Measurements from ENCODE around the gene EIF4E. TPM values are rescaled to one million over a fixed set of nuclear protein-coding genes. Genes with fewer than 3 reads are reported as not detected.

Gene EIF4E, protein sequence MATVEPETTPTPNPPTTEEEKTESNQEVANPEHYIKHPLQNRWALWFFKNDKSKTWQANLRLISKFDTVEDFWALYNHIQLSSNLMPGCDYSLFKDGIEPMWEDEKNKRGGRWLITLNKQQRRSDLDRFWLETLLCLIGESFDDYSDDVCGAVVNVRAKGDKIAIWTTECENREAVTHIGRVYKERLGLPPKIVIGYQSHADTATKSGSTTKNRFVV
- 10 to 100 TPM; 16.7 to 56.1 TPM for polyA plus RNA-seq

DNA sequence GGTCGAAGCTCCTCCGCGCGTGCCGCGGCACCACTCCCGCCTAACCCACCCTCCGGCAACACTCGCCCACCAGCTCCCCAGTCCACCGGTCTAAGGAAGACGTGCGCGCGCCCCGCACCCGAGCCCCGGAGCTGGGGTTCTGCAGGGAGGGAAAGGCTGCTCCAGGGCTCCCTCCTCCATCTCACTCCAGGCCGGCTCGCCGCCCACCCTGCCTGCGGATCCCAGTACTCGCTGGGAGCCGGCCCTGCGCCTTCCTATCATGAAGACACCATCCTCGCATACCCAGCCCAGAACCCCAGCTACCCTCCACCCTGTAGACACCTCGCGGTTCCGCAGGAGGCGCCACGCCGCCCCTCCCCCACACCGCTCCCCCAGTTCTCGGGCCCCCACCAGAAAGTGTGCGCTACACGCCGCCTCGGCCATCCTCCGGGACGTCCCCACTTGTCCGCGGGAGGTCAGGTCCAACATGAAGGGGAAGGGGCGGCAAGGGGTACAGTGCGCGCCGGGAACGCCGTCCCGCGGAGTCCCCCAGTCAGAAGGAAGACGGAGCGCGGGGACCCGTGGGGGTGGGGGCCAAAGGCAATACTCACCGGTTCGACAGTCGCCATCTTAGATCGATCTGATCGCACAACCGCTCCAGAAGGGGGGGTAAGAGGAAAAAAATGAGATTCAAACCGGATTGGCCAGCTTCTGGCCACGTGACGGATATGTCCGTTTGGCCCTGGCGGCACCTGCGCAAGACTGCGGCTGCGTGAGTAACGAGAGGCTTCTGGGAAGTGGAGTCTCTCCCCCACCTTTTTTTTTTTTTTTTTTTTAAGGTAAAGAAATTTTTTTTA lies at the start of gene EIF4E:
EIF4E (minus strand) TSS at position 629 of the 836 bp plus-strand sequence; CDS start at position 608, 21 bp downstream.
- peak within 1 kb of the TSS; percentile 99 to 100 for H3K27ac ChIP-seq (ENCODE audit: low read depth in 2 of 2, low read length in 1 of 2)
- no peaks in the 10 kb centered on the region for H3K36me3 ChIP-seq (ENCODE audit: control insufficient read depth in 2 of 2, insufficient read depth in 2 of 2, low read length in 1 of 2)
- peak within 1 kb of the TSS; percentile 95 to 98 for H3K4me3 ChIP-seq (ENCODE audit: low read depth in 1 of 2, low read length in 2 of 2)
- WGBS, 2 donors, result 0% methylated on average over 68 of the region's 68 CpGs
- no peaks in the 10 kb centered on the region for H3K9me3 ChIP-seq (ENCODE audit: control insufficient read depth in 2 of 2, insufficient read depth in 1 of 2, low read depth in 1 of 2, low read length in 1 of 2)
- no peaks in the 10 kb centered on the region for H3K27me3 ChIP-seq (ENCODE audit: control insufficient read depth in 1 of 2, insufficient read depth in 2 of 2, low read length in 2 of 2)
- no peaks in the 10 kb centered on the region for H3K4me1 ChIP-seq (ENCODE audit: control insufficient read depth in 2 of 2, insufficient read depth in 2 of 2, low read length in 1 of 2)

DNA sequence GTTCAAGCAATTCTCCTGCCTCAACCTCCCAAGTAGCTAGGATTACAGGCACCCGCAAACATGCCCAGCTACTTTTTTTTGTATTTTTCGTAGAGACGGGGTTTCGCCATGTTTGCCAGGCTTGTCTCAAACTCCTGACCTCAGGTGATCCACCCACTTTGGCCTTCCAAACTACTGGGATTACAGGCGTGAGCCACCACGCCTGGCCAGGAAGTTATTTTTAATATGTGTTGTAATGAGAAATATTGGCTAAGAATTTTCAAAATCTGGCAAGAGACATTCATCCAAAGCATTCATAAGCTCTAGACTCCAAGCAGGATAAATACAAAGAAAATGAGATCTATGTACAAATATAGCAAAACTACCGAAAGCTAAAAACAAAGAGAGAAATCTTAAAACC lies 48.6 kb upstream of the EIF4E start:
- Histone ChIP-seq H3K9me3 (ENCODE audit: control insufficient read depth in 2 of 2, insufficient read depth in 1 of 2, low read depth in 1 of 2, low read length in 1 of 2) (no peaks in the 10 kb centered on the region), H3K4me3 (ENCODE audit: low read depth in 1 of 2, low read length in 2 of 2) (no peak overlapping the region), H3K4me1 (ENCODE audit: control insufficient read depth in 2 of 2, insufficient read depth in 2 of 2, low read length in 1 of 2) (no peaks in the 10 kb centered on the region), H3K27me3 (ENCODE audit: control insufficient read depth in 1 of 2, insufficient read depth in 2 of 2, low read length in 2 of 2) (no peaks in the 10 kb centered on the region), H3K36me3 (ENCODE audit: control insufficient read depth in 2 of 2, insufficient read depth in 2 of 2, low read length in 1 of 2) (no peaks in the 10 kb centered on the region), H3K27ac (ENCODE audit: low read depth in 2 of 2, low read length in 1 of 2) (no peak overlapping the region)
- 74 to 80% methylated on average over 7 of the region's 7 CpGs for WGBS, 2 donors

DNA sequence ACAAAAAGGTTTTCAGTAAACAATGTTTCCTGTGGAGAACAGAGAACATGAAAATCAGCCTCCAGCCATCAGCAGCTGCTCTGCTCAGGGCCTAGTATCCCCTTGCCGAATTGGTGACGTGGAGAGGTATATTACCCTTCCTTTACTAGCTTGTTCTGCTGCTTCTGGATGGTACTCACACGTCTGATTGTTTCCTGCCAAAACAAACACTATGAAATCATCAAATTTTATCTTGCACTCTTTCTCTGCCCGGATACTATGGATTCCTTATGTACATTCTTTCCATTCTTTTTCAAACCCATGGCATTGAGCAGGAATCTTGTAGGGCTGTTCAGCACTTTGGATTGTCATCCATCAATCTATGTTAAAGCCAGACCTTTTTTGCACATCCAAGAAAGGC lies 47.8 kb upstream of the EIF4E start:
- H3K27ac ChIP-seq (ENCODE audit: low read depth in 2 of 2, low read length in 1 of 2), result no peak overlapping the region
- no peaks in the 10 kb centered on the region for H3K9me3 ChIP-seq (ENCODE audit: control insufficient read depth in 2 of 2, insufficient read depth in 1 of 2, low read depth in 1 of 2, low read length in 1 of 2)
- H3K27me3 ChIP-seq (ENCODE audit: control insufficient read depth in 1 of 2, insufficient read depth in 2 of 2, low read length in 2 of 2), result no peaks in the 10 kb centered on the region
- no peak overlapping the region for H3K4me3 ChIP-seq (ENCODE audit: low read depth in 1 of 2, low read length in 2 of 2)
- 46 to 51% methylated on average over 4 of the region's 4 CpGs for WGBS, 2 donors
- no peaks in the 10 kb centered on the region for H3K36me3 ChIP-seq (ENCODE audit: control insufficient read depth in 2 of 2, insufficient read depth in 2 of 2, low read length in 1 of 2)
- no peaks in the 10 kb centered on the region for H3K4me1 ChIP-seq (ENCODE audit: control insufficient read depth in 2 of 2, insufficient read depth in 2 of 2, low read length in 1 of 2)

DNA sequence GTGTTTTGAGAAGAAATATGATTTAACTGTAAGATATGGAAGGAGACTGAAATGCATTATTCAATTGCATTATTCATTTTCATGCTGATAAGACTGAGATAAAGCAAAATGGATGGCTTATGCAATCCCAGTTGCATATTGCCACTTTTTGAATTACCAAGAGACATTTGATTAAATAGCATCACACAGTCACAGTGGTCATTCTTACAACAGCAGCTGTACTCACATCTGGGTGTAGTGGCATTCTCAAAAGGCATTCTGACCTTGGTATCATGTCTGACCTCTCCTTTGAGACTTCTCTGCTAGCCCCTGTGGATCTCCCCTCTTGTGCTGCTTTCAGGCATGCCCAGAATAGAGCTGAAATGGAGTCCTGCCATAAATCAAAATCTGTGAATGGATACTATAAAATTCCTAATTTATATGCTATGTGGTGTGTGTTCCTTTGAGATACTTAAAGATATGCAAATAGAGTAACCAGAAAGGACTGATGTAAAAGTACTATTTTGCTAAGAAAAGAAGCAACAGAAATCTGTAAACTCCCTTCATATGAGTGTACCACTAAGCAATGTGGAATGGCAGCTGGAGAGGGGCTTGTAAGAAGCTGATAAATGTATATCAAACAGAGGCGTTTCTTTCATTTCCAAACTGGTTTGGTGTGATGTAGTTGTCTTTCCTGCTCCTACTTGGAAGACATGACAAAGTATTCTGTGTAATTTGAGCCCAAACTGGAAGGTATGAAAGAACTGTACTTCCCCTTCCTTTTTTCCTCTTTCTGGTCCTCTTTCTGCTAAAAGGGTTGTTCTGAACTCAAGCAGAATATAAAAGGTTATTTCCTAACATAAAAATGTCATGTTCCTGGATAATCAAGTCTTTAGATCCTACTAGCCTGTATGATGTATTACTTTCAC lies 41.2 kb upstream of the EIF4E start:
- 12 to 36% methylated on average over 1 of the region's 1 CpG for WGBS, 2 donors

DNA sequence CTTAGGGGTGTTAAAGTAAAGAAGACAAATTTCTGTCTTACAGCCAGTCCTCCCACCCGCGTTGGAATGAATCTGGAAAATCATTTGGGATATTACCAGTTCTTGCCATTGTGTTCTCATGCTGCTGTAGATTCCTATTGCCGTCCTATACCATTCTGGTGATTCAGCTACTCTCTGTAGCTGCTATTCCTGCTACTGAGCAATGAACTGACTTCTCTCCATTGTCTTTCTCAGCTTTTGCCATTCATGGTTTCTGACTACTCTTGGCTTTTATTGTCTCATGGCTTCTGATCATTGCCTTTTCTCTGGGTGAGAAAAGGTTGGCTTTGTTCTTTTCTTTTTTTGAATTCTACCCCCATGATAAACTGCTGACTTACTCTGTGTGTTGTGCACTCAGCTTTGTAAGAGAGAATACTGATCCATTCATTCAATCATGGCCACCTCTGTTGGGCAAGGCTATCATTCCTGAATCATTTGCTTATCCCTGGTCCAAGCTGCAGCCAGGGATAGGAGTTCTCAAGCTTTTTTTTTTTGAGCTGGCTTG lies 38.9 kb upstream of the EIF4E start:
- H3K27me3 ChIP-seq (ENCODE audit: control insufficient read depth in 1 of 2, insufficient read depth in 2 of 2, low read length in 2 of 2), result no peaks in the 10 kb centered on the region
- no peaks in the 10 kb centered on the region for H3K36me3 ChIP-seq (ENCODE audit: control insufficient read depth in 2 of 2, insufficient read depth in 2 of 2, low read length in 1 of 2)
- H3K4me1 ChIP-seq (ENCODE audit: control insufficient read depth in 2 of 2, insufficient read depth in 2 of 2, low read length in 1 of 2), result peaks cover 0 to 2% of the 10 kb centered on the region in 2 donors
- no peak overlapping the region for H3K4me3 ChIP-seq (ENCODE audit: low read depth in 1 of 2, low read length in 2 of 2)
- H3K9me3 ChIP-seq (ENCODE audit: control insufficient read depth in 2 of 2, insufficient read depth in 1 of 2, low read depth in 1 of 2, low read length in 1 of 2), result no peaks in the 10 kb centered on the region
- H3K27ac ChIP-seq (ENCODE audit: low read depth in 2 of 2, low read length in 1 of 2), result no peak overlapping the region
- 85 to 93% methylated on average over 3 of the region's 3 CpGs for WGBS, 2 donors

More for the DNA sequence above, 41.2 kb upstream of the EIF4E start:
- no peaks in the 10 kb centered on the region for H3K36me3 ChIP-seq (ENCODE audit: control insufficient read depth in 2 of 2, insufficient read depth in 2 of 2, low read length in 1 of 2)
- H3K27ac ChIP-seq (ENCODE audit: low read depth in 2 of 2, low read length in 1 of 2), result no peak overlapping the region
- H3K4me3 ChIP-seq (ENCODE audit: low read depth in 1 of 2, low read length in 2 of 2), result no peak overlapping the region
- H3K9me3 ChIP-seq (ENCODE audit: control insufficient read depth in 2 of 2, insufficient read depth in 1 of 2, low read depth in 1 of 2, low read length in 1 of 2), result no peaks in the 10 kb centered on the region
- H3K4me1 ChIP-seq (ENCODE audit: control insufficient read depth in 2 of 2, insufficient read depth in 2 of 2, low read length in 1 of 2), result no peaks in the 10 kb centered on the region
- no peaks in the 10 kb centered on the region for H3K27me3 ChIP-seq (ENCODE audit: control insufficient read depth in 1 of 2, insufficient read depth in 2 of 2, low read length in 2 of 2)

DNA sequence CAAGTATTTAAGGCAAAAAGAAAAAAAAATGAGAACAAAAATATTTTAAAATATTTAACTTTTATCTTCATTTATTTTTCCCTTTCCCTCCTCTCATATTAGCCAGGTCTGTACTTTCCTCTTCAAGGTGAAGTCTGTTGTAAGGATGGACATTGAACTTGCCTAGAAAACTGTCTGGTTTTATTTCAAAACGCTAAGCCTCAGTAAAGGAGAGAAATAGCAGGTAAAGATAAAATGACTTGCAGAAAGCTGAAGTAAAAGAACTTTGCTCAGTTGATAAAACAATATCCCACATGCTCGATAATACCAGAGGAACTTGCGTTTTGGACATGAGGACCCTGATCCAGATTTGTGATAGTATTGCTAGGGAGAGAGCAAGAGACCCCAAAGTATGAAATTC lies 38.0 kb upstream of the EIF4E start:
- Histone ChIP-seq H3K27me3 (ENCODE audit: control insufficient read depth in 1 of 2, insufficient read depth in 2 of 2, low read length in 2 of 2) (no peaks in the 10 kb centered on the region), H3K9me3 (ENCODE audit: control insufficient read depth in 2 of 2, insufficient read depth in 1 of 2, low read depth in 1 of 2, low read length in 1 of 2) (no peaks in the 10 kb centered on the region), H3K36me3 (ENCODE audit: control insufficient read depth in 2 of 2, insufficient read depth in 2 of 2, low read length in 1 of 2) (no peaks in the 10 kb centered on the region), H3K27ac (ENCODE audit: low read depth in 2 of 2, low read length in 1 of 2) (no peak overlapping the region), H3K4me1 (ENCODE audit: control insufficient read depth in 2 of 2, insufficient read depth in 2 of 2, low read length in 1 of 2) (peaks cover 0 to 2% of the 10 kb centered on the region in 2 donors), H3K4me3 (ENCODE audit: low read depth in 1 of 2, low read length in 2 of 2) (no peak overlapping the region)
- WGBS, 2 donors, result 89 to 95% methylated on average over 3 of the region's 3 CpGs

DNA sequence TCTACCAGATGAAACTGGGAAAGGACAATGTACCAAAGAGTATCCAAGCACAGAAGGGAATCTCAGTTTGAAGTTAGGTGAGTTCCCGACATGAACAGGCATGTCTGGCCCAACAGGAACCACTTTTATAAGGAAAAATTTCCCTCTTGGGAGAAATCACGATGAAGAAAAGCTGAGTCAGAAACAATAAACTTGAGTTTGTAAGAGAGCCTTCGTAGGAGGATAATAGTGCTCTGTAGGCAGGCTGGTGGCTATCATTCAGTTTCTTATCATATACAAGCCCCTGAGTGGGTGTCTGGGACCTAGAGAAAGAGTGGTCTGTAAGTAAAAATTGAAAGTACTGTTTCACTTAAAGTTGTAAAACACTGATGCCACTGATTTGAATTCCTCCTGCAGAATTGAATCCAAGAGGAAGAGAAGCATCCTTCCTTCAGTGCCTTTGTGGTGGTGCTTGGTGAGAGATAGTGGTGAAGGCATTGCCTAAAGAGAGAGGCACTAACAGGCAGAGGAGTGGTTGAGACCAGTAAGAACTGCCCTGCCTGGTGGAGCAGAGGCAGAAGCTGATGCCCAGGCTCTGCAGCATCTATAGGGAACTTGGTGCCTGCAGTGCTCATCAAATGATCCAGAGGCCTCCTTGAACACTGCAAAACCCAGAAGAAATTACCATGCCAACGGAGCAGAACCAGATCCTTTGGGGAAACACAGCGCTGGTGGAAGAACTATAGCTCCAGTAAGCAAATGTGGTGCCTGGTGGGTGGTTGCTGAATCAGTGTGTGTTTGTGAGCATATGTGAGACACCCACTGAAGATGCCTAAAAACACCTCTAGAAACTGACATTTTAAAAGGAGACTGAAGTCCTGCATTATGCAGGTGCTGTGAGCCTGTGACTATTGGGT lies 34.9 kb upstream of the EIF4E start:
- Histone ChIP-seq H3K36me3 (ENCODE audit: control insufficient read depth in 2 of 2, insufficient read depth in 2 of 2, low read length in 1 of 2) (no peaks in the 10 kb centered on the region), H3K27ac (ENCODE audit: low read depth in 2 of 2, low read length in 1 of 2) (peak overlapping the region; percentile 21 to 71)
- 61 to 72% methylated on average over 5 of the region's 5 CpGs for WGBS, 2 donors

DNA sequence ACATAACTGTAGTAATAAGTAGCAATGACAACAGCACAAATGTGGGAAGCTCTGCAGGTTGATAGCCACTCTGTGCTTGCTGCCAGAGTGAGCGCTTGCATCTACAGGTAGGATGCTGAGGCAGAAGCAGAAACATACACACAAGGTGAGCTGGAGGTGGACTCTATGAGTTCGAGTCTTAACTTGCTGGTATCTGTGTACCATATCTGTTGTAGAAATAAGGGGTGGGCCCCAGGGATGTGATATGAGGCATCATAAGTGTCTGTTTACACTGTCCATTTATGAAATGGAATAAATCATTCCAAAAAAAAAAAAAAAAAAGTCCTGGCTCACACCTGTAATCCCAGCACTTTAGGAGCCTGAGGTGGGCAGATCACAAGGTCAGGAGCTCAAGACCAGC lies 32.8 kb upstream of the EIF4E start:
- Histone ChIP-seq H3K27me3 (ENCODE audit: control insufficient read depth in 1 of 2, insufficient read depth in 2 of 2, low read length in 2 of 2) (no peaks in the 10 kb centered on the region), H3K4me3 (ENCODE audit: low read depth in 1 of 2, low read length in 2 of 2) (no peak overlapping the region), H3K4me1 (ENCODE audit: control insufficient read depth in 2 of 2, insufficient read depth in 2 of 2, low read length in 1 of 2) (peaks cover 0 to 2% of the 10 kb centered on the region in 2 donors), H3K27ac (ENCODE audit: low read depth in 2 of 2, low read length in 1 of 2) (no peak overlapping the region), H3K9me3 (ENCODE audit: control insufficient read depth in 2 of 2, insufficient read depth in 1 of 2, low read depth in 1 of 2, low read length in 1 of 2) (no peaks in the 10 kb centered on the region), H3K36me3 (ENCODE audit: control insufficient read depth in 2 of 2, insufficient read depth in 2 of 2, low read length in 1 of 2) (no peaks in the 10 kb centered on the region)
- WGBS, 2 donors, result 88 to 93% methylated on average over 2 of the region's 2 CpGs

More for the DNA sequence above, 34.9 kb upstream of the EIF4E start:
- peaks cover 0 to 2% of the 10 kb centered on the region in 2 donors for H3K4me1 ChIP-seq (ENCODE audit: control insufficient read depth in 2 of 2, insufficient read depth in 2 of 2, low read length in 1 of 2)
- H3K4me3 ChIP-seq (ENCODE audit: low read depth in 1 of 2, low read length in 2 of 2), result no peak overlapping the region
- H3K9me3 ChIP-seq (ENCODE audit: control insufficient read depth in 2 of 2, insufficient read depth in 1 of 2, low read depth in 1 of 2, low read length in 1 of 2), result no peaks in the 10 kb centered on the region
- H3K27me3 ChIP-seq (ENCODE audit: control insufficient read depth in 1 of 2, insufficient read depth in 2 of 2, low read length in 2 of 2), result no peaks in the 10 kb centered on the region
